AG04450 (cell line): Measurements from ENCODE around the gene SARDH. TPM values are rescaled to one million over a fixed set of nuclear protein-coding genes. Genes with fewer than 3 reads are reported as not detected.

ENCODE experiments used
- CTCF ChIA-PET: fragments of 300-600, 350-600 bp; formaldehyde crosslinking; extraction: SDS; loops from one replicate; lab custom pipeline; 2022; ENCODE audit warnings: antibody characterized with exemption, inconsistent platforms; lab: Charles Lee
- POLR2A ChIA-PET: fragments of 350-600 bp; formaldehyde crosslinking; extraction: SDS; loops from one replicate; lab custom pipeline; 2021; ENCODE audit warnings: antibody characterized with exemption, inconsistent platforms; lab: Yijun Ruan, JAX
- DNase-seq: peaks from one replicate; pipeline ENCODE4 v3.0.0-alpha.2; 2011; ENCODE audit warnings: low read depth, low spot score
- H3K27ac ChIP-seq: one replicate; pipeline ENCODE4 v1.5.1; 2012; ENCODE audit warnings: low read depth, low read length, control low read depth
- H3K27me3 ChIP-seq: one replicate; pipeline ENCODE4 v1.6.0; 2012; ENCODE audit warnings: low read length; ENCODE audit not compliant: control insufficient read depth, insufficient read depth
- H3K4me3 ChIP-seq: 2 replicates; pipeline ENCODE4 v1.5.1; 2011; ENCODE audit warnings: mild to moderate bottlenecking, low read depth, low read length, control low read depth
- H3K9me3 ChIP-seq: 2 replicates; pipeline ENCODE4 v1.5.1; 2012; ENCODE audit warnings: low read length; ENCODE audit not compliant: control insufficient read depth, insufficient read depth
- polyA plus RNA-seq: library from polyadenylated mRNA; depleted of rRNA; stranded (reverse); fragments of >200 nt; gene quantifications from 2 replicates; pipeline ENCODE4 v1.2.3, GENCODE V29; 2011
- TF ChIP-seq, protein P1 (sequence below): IDR thresholded peaks from 2 replicates; pipeline ENCODE4 v1.5.1; 2011; ENCODE audit warnings: low read depth, low read length, control low read depth, inconsistent platforms

Gene SARDH
- polyA plus RNA-seq, 1 experiment: 1.3 TPM

DNA sequence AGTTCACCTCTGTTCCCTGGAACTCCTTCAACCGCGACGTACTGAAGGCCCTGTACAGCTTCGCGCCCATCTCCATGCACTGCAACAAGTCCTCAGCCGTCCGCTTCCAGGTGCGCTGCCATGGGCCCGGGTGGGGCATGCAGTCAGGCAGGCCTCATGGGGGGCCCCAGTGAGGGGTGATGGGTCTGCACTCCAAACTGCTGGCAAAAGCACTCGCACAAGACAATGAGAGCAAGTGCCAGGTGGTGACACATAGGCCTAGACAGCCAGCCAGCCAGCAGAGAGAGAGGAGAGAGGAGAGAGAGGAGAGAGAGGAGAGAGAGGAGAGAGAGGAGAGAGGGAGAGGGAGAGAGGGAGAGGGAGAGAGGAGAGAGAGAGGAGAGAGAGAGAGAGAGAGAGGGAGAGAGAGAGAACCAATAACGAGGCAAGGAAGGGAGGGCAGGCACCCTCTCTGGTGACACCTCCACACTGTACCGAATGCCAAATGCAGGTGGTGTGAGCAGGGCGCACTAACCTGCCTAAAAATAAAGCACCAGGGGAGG lies 81.0 kb downstream of the SARDH start:
- POLR2A ChIA-PET: no interaction called here
- H3K4me3 ChIP-seq: no peak overlapping the region
- no peak overlapping the region for H3K27ac ChIP-seq
- H3K9me3 ChIP-seq: no peaks in the 10 kb centered on the region; the same call in 1 of the 2 replicates
- TF ChIP-seq, protein P1, sequence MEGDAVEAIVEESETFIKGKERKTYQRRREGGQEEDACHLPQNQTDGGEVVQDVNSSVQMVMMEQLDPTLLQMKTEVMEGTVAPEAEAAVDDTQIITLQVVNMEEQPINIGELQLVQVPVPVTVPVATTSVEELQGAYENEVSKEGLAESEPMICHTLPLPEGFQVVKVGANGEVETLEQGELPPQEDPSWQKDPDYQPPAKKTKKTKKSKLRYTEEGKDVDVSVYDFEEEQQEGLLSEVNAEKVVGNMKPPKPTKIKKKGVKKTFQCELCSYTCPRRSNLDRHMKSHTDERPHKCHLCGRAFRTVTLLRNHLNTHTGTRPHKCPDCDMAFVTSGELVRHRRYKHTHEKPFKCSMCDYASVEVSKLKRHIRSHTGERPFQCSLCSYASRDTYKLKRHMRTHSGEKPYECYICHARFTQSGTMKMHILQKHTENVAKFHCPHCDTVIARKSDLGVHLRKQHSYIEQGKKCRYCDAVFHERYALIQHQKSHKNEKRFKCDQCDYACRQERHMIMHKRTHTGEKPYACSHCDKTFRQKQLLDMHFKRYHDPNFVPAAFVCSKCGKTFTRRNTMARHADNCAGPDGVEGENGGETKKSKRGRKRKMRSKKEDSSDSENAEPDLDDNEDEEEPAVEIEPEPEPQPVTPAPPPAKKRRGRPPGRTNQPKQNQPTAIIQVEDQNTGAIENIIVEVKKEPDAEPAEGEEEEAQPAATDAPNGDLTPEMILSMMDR: no peak
- CTCF ChIA-PET: no interaction called here
- H3K27me3 ChIP-seq: peaks cover 43% of the 10 kb centered on the region
- no peak for DNase-seq

DNA sequence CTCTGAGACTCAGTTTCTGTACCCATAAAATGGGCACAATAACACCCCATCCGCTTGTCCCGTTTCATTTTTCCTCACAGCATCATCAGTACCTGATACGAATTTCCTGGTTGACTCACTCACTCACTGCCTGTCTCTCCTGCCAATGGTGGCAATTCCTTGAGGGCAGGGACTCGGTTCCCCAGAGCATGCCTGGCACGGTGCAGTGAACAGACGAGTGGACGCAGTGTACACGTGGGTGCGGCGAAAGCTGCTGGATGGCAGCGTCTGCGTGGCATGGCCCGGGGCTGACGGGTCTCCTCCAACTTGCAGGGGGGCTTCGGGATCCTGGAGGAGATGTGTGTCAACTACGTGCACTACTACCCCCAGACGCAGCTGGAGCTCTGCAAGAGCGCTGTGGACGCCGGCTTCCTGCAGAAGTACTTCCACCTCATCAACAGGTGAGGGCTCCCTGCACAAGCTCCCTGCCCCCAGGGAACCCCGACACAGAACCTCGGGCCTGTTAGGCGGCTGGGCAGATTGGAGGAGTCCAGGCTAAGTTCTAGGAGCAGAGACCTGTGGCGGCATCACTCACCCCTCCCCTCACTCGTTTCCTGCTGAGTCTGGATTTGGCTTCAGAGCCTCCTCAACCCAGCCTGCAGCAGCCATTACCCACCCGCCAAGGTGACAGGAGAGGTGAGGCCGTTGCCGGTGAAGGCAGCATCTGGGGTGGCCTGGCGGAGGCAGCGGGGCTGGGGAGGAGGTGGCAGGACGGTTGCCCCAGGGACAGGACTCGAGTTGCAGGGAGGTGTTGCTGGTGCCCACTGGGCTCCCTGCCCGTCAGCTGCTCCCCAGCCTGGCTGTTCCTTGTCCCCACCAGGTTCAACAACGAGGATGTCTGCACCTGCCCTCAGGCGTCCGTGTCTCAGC lies 81.7 kb downstream of the SARDH start:
- Histone ChIP-seq H3K27ac (no peak overlapping the region), H3K27me3 (peaks cover 43% of the 10 kb centered on the region), H3K9me3 (no peaks in the 10 kb centered on the region; the same call in 1 of the 2 replicates), H3K4me3 (no peak overlapping the region)
- DNase-seq: no peak
- TF ChIP-seq, protein P1: no peak
- ChIA-PET CTCF (no interaction called here), POLR2A (no interaction called here)

DNA sequence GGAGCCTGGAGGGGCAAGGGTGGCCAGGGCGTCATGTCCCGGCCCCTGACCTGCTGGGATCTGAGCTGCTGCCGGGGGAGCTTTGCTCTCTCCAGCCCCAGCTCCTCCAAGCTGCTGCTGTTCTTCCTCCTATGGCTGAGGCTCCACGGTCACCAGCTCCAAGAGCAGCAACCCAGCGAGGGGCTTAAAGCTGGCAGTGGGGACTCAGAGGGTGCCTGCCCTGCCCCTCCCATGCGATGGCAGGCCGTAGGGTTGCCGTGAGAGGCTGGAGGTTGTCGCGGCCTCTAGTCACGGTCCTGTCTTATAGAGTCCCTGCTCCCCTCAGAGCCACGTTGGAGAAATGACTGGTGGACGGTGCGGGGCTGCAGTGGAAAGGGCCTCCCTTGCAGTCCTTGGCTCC lies 82.5 kb downstream of the SARDH start:
- ChIA-PET CTCF (no interaction called here), POLR2A (no interaction called here)
- no peak overlapping the region for H3K27ac ChIP-seq

DNA sequence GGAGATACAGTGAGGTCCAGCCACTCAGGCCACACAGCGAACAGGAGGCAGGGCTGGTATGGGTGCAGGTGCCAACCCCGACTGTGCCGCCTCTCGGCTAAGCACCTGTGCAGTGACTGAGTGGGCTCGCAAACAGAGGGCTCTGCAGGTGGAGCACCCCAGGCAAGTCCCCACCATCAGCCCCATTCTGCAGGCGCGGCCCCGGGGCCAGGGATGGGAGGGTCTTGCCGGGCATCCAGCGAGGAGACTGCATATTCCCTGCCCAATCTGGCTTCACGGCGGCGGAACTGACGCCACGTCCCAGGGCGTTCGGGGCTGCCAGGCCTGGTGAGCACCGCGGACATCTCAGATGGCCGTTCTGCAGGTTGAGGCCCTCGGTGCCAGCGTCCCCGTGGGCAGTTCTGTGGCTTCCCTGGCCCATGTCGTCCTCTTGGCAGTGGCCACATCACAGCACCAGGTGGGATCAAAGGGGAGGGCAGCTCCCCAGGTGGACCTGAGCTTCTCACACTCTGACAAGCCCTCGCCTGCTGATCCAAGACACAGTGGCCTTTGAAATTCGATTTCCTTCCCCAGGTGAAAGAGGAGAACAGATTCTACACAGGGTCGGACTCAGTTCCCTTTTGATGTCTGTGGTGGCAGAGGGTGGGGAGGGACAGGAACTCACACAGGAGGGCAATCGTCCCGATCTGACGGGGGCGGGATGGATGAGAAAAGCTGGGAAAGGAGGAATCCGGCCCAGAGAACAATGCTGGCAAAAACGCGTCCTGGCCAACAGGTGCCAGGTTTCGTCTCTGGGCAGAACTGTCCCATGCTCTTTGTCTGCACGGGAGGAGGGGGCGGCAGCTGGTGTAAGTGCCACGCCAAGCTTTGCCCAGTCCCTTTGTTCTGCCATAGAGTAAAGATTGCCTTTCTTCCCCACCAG lies 83.2 kb downstream of the SARDH start:
- H3K9me3 ChIP-seq: no peaks in the 10 kb centered on the region; the same call in 1 of the 2 replicates
- ChIA-PET POLR2A (no interaction called here), CTCF (no interaction called here)
- no peak overlapping the region for H3K4me3 ChIP-seq
- H3K27ac ChIP-seq: no peak overlapping the region
- H3K27me3 ChIP-seq: peaks cover 45% of the 10 kb centered on the region
- DNase-seq: no peak
- TF ChIP-seq, protein P1: no peak

More for the DNA sequence above, 82.5 kb downstream of the SARDH start:
- H3K4me3 ChIP-seq: no peak overlapping the region
- DNase-seq: no peak
- TF ChIP-seq, protein P1: no peak
- no peaks in the 10 kb centered on the region; the same call in 1 of the 2 replicates for H3K9me3 ChIP-seq
- H3K27me3 ChIP-seq: peaks cover 48% of the 10 kb centered on the region
